Urothelium cell line (cell line): ENCODE data around the gene LEF1.
"Not testable (repeated sequence)": the region's sequence is repeated elsewhere in the genome, so short reads cannot be mapped to it uniquely, and the experiment has no call there.

Experiments
- DNase-seq: peaks from one replicate; pipeline ENCODE4 v3.0.0; 2011; ENCODE audit warnings: low spot score, mixed read lengths
- FAIRE-seq: peaks from 2 replicates; lab custom pipeline; 2011; peaks lifted over from hg19 to GRCh38; lab: Jason Lieb, UNC

LEF1 gene

GRCh38 chr4:108042927-108043326, 125.8 kb downstream of the LEF1 start:
- DNase-seq (no peak), FAIRE-seq (no peak)

- no peak for DNase-seq
Observed at GRCh38 chr4:108037884-108038283, 130.8 kb downstream of the LEF1 start.

DNA sequence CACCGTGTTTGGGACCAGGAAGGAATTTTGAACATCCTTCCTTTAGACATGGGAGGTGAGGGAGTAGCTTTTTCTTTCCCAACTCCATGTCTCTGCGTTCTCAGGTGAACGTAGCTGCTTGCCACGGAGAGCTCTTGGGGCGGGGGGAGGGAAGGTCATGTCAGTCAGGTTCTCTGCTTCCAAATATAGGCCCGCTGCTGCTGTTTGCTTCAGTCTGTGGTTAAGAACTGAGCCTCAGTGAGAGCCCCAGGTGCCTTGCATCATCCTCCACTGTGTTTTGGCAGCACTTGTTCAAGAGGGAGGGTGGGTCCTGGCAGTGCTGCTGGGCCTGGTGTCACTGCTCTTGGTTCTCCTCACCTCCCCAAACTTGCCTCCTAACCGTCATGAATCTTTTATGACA, 132.5 kb downstream of the LEF1 start:
- no peak for FAIRE-seq
- no peak for DNase-seq

More at GRCh38 chr4:108037884-108038283, 130.8 kb downstream of the LEF1 start:
- FAIRE-seq = no peak

- FAIRE-seq = no peak
- no peak for DNase-seq
Observed at GRCh38 chr4:108035691-108036090, 133.0 kb downstream of the LEF1 start.

- FAIRE-seq (no peak), DNase-seq (no peak)
Observed at GRCh38 chr4:108034565-108034964, 134.2 kb downstream of the LEF1 start.

DNA sequence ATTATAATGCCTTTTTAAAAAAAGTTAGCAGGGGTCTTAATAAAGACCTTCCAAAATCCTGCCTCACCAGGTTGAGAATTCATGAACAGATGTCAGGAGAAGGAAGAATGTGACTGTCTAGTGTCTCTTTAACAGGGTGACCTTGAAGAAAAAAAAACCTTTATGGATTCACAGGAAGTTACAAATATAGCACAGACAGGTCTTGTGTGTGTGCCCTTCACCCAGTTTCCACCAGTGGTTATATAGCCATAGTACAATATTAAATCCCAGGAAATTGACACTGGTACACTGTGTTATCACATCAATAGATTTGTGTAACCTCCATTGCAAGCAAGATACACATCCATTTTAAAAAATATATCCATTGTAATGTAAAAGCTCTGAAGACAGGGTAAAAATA, 135.4 kb downstream of the LEF1 start:
- no peak for FAIRE-seq
- DNase-seq = no peak

DNA sequence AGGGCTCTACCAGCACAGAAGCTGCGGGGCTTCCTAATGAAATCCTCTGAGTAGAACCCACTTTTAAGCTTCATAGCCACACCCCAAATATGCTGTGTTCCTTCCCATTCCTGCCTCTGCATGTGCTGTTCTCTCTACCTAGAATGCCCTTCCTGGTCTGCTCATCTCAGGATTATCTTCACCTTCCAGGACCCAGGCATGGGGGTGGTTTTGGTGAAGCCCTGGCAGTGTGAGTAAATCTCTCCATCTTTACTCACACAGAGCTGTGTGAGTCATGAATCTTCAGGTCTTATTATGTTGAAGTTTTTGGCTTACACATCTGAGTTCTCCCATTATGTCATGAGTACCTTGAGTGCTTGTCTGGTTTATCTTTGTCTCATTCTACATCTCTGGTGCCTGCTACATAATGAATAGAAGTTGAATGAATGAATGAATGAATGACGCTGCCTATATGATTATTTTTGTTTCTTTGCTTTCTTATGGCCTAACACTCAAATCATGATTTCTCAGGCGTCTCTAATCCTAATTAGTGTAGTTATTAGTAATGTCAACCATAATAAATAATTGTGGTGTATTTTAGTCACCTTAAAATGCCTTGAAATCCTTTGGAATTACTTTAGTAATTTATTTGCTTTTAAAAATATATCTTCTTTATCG, 137.2 kb downstream of the LEF1 start:
- no peak for DNase-seq
- no peak for FAIRE-seq

- FAIRE-seq = no peak
Observed at GRCh38 chr4:108030332-108030731, 138.4 kb downstream of the LEF1 start.

GRCh38 chr4:108029731-108030130, 139.0 kb downstream of the LEF1 start:
- FAIRE-seq (peak; percentile 13), DNase-seq (no peak)

More at GRCh38 chr4:108030332-108030731, 138.4 kb downstream of the LEF1 start:
- DNase-seq = peak; percentile 54

GRCh38 chr4:108029016-108029720, 139.6 kb downstream of the LEF1 start:
- FAIRE-seq (no peak), DNase-seq (no peak)

GRCh38 chr4:108024878-108025165, 143.9 kb downstream of the LEF1 start:
- DNase-seq (no peak), FAIRE-seq (no peak)

GRCh38 chr4:108024085-108024877, 144.5 kb downstream of the LEF1 start:
- FAIRE-seq (no peak), DNase-seq (no peak)

DNA sequence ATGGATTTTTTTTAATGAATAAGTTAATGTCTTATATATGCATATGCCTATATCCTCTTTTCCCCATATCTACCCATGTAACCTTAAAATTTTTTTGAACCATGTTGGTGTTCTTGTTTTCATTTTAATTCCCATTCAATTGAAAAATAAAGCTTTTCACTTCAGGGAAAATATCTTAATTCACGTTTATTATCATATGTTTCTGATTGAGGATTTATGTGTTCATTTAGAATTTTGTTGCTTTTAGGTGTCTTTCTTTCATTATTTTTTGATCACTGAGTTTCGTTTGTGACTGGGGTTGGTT, 149.9 kb downstream of the LEF1 start:
- DNase-seq = no peak
- no peak for FAIRE-seq

GRCh38 chr4:108018040-108018883, 150.5 kb downstream of the LEF1 start:
- no peak for FAIRE-seq
- peak; percentile 67 for DNase-seq

GRCh38 chr4:108013955-108014354, 154.8 kb downstream of the LEF1 start:
- no peak for FAIRE-seq

GRCh38 chr4:108013327-108013726, 155.4 kb downstream of the LEF1 start:
- FAIRE-seq (no peak), DNase-seq (no peak)

More at GRCh38 chr4:108013955-108014354, 154.8 kb downstream of the LEF1 start:
- no peak for DNase-seq

GRCh38 chr4:108012382-108012781, 156.3 kb downstream of the LEF1 start:
- not testable (repeated sequence) for FAIRE-seq, DNase-seq

- DNase-seq = no peak
- no peak for FAIRE-seq
Observed at GRCh38 chr4:108010167-108010566, 158.6 kb downstream of the LEF1 start.

- peak; percentile 52 for FAIRE-seq
- no peak for DNase-seq
Observed at GRCh38 chr4:108008721-108009120, 160.0 kb downstream of the LEF1 start.

GRCh38 chr4:108007984-108008383, 160.7 kb downstream of the LEF1 start:
- FAIRE-seq (no peak), DNase-seq (no peak)

GRCh38 chr4:108006361-108006760, 162.4 kb downstream of the LEF1 start:
- DNase-seq (no peak), FAIRE-seq (no peak)
